ENCODE results near the gene EGR1. TPM values are rescaled to one million over a fixed set of nuclear protein-coding genes. Genes with fewer than 3 reads are reported as not detected.
A peak's percentile ranks its signal among the peaks of the same experiment; 100 is the strongest.

EGR1 gene
- total RNA-seq, 1 experiment from 2014 or later, result 83.3 TPM

GRCh38 chr5:138502121-138502520 is 36.8 kb downstream of the EGR1 start:
- Mint-ChIP-seq H3K4me3 (no peak overlapping the region; a peak in 1 of 5 replicates), H3K9me3 (no peaks in the 10 kb centered on the region), H3K27ac (peak overlapping the region in 1 of 3 experiments; percentile 62; a peak in 3 of 7 replicates), H3K36me3 (ENCODE audit: insufficient read depth in 1 of 3, low read depth in 3 of 3) (peaks cover under 1 to 6% (median under 1%) of the 10 kb centered on the region in 3 experiments; a peak in 5 of 7 replicates), H3K27me3 (ENCODE audit: low read depth) (no peaks in the 10 kb centered on the region), H3K4me1 (peaks cover 14 to 19% of the 10 kb centered on the region in 2 experiments)
- DNase-seq, result no peak
- Histone ChIP-seq H3K27ac (ENCODE audit: insufficient read length, low read depth, low read length) (no peak overlapping the region), H3K4ac (ENCODE audit: low read depth, low read length) (no peak overlapping the region), H4K8ac (replicated peaks; ENCODE audit: insufficient read length, low read depth, low read length) (no peak overlapping the region), H3K18ac (ENCODE audit: insufficient read length, low read depth, low read length) (no peak overlapping the region), H2BK15ac (ENCODE audit: low read depth, low read length) (no peak overlapping the region), H3K79me2 (ENCODE audit: insufficient read depth, low read length) (no peaks in the 10 kb centered on the region), H3K4me1 (ENCODE audit: insufficient read depth, low read length) (no peaks in the 10 kb centered on the region), H2AFZ (ENCODE audit: low read length) (no peak overlapping the region), H3K56ac (ENCODE audit: insufficient read length, low read depth, low read length) (no peak overlapping the region), H2BK20ac (ENCODE audit: low read depth, low read length, poor library complexity, severe bottlenecking) (no peak overlapping the region), H3K9me3 (ENCODE audit: control insufficient read depth, low read depth, low read length) (no peaks in the 10 kb centered on the region), H3K14ac (ENCODE audit: insufficient read depth, low read length) (no peak overlapping the region), H3K4me2 (ENCODE audit: insufficient read depth, insufficient read length, low read length) (no peak overlapping the region), H3K9ac (ENCODE audit: extremely low read depth, insufficient read length, low read length) (no peak overlapping the region), H2BK5ac (ENCODE audit: insufficient read length, low read length) (no peak overlapping the region), H4K5ac (ENCODE audit: insufficient read length, low read depth, low read length) (no peak overlapping the region), H3K79me1 (ENCODE audit: insufficient read depth, low read depth, low read length, poor library complexity, severe bottlenecking) (no peaks in the 10 kb centered on the region), H3K27me3 (ENCODE audit: insufficient read depth, low read length) (no peaks in the 10 kb centered on the region), H2BK12ac (ENCODE audit: insufficient read length, low read depth, low read length) (no peak overlapping the region), H3T11ph (ENCODE audit: low read length) (no peak overlapping the region), H3K23ac (ENCODE audit: insufficient read length, low read depth, low read length) (no peak overlapping the region), H2BK120ac (ENCODE audit: low read depth, low read length, poor library complexity, severe bottlenecking) (no peak overlapping the region), H2AK5ac (ENCODE audit: insufficient read length, low read length) (no peak overlapping the region), H4K20me1 (ENCODE audit: control insufficient read depth, insufficient read depth, insufficient read length) (no peaks in the 10 kb centered on the region), H4K91ac (ENCODE audit: insufficient read length, low read depth, low read length) (no peak overlapping the region), H3K23me2 (ENCODE audit: insufficient read length, low read depth, low read length, poor library complexity, severe bottlenecking) (no peaks in the 10 kb centered on the region)
- no peak for TF ChIP-seq CTCF (conservative IDR thresholded peaks at IDR 0.05)
- WGBS (ENCODE audit: extremely low coverage, insufficient read length, low lambda C conversion rate), result no CpG with 5 or more reads among the region's 4 CpGs
